T-cell (primary cell): Measurements from ENCODE around the gene NOL4L. TPM values are rescaled to one million over a fixed set of nuclear protein-coding genes. Genes with fewer than 3 reads are reported as not detected.

Experiments used
- ATAC-seq, 4 experiments: fragments of 200-7000 bp in 3 of 4; fragments of 150-1000 bp in 1 of 4; cut with Tn5 transposase; replicated peaks in 1 of 4; 1 replicate in 3 of 4; 2 replicates in 1 of 4; pipeline ENCODE4 v1.10.0; 2021; ENCODE audit warnings: moderate library complexity in 3 of 4, mild to moderate bottlenecking in 2 of 4, moderate number of reproducible peaks in 1 of 4
- CTCF ChIA-PET, 2 donors: fragments of 300-600 bp; sonication (Branson Sonifier 250); formaldehyde crosslinking; loops; one replicate each; lab custom pipeline; 2022; ENCODE audit warnings: antibody characterized with exemption in 2 of 2; lab: Charles Lee
- POLR2A ChIA-PET, 2 donors: fragments of 300-600 bp; sonication (Branson Sonifier 250); formaldehyde crosslinking; loops; one replicate each; lab custom pipeline; 2022; ENCODE audit warnings: antibody characterized with exemption in 2 of 2; lab: Charles Lee
- DNase-seq, 35 experiments: peaks; one replicate each; pipeline versions ENCODE4 v3.0.0 to v3.0.0-alpha.2; 2013 to 2023
- H3K27ac ChIP-seq: one replicate; pipeline ENCODE4 v1.5.1; 2013; ENCODE audit warnings: low read length
- H3K27me3 ChIP-seq, 2 experiments: replicated peaks in 1 of 2; 1 replicate in 1 of 2; 2 replicates in 1 of 2; pipeline versions ENCODE4 v1.6.1 to v1.7.0; 2013; ENCODE audit warnings: low read length in 1 of 2, mixed read lengths in 1 of 2; ENCODE audit not compliant: control insufficient read depth in 2 of 2, insufficient read depth in 2 of 2; ENCODE audit errors: extremely low read depth in 1 of 2
- H3K36me3 ChIP-seq, 2 donors: 1 replicate in 1 of 2; 2 replicates in 1 of 2; pipeline versions ENCODE4 v1.6.1 to v1.7.0; 2013; ENCODE audit warnings: low read length in 1 of 2; ENCODE audit not compliant: control insufficient read depth in 2 of 2, insufficient read depth in 1 of 2; ENCODE audit errors: extremely low read depth in 1 of 2
- H3K4me1 ChIP-seq, 2 experiments: 1 replicate in 1 of 2; 2 replicates in 1 of 2; pipeline versions ENCODE4 v1.6.1 to v1.7.0; 2013; ENCODE audit warnings: low read length in 2 of 2, mixed read lengths in 1 of 2; ENCODE audit not compliant: insufficient read depth in 2 of 2, control insufficient read depth in 1 of 2; ENCODE audit errors: extremely low read depth in 1 of 2
- H3K4me3 ChIP-seq, 2 donors: 1 replicate in 1 of 2; 2 replicates in 1 of 2; pipeline versions ENCODE4 v1.5.1 to v1.7.0; 2013; ENCODE audit warnings: mild to moderate bottlenecking in 2 of 2, low read length in 1 of 2, moderate library complexity in 1 of 2; ENCODE audit not compliant: control insufficient read depth in 1 of 2; ENCODE audit errors: extremely low read depth in 1 of 2
- H3K9me3 ChIP-seq: 2 replicates; pipeline ENCODE4 v1.7.0; 2013
- H3K27ac Mint-ChIP-seq, 2 donors: one replicate each; pipeline ENCODE4 v1.8.0; 2020 to 2021; ENCODE audit warnings: mild to moderate bottlenecking in 2 of 2, mixed read lengths in 2 of 2
- H3K27me3 Mint-ChIP-seq, 2 donors: one replicate each; pipeline ENCODE4 v1.8.0; 2021 to 2022; ENCODE audit warnings: mixed read lengths in 2 of 2
- H3K36me3 Mint-ChIP-seq: one replicate; pipeline ENCODE4 v1.8.0; 2021; ENCODE audit warnings: mixed read lengths
- H3K4me1 Mint-ChIP-seq, 3 donors: one replicate each; pipeline ENCODE4 v1.8.0; 2020 to 2022; ENCODE audit warnings: mixed read lengths in 3 of 3, mild to moderate bottlenecking in 1 of 3
- H3K4me3 Mint-ChIP-seq, 3 donors: one replicate each; pipeline ENCODE4 v1.8.0; 2020 to 2022; ENCODE audit warnings: mild to moderate bottlenecking in 3 of 3, mixed read lengths in 3 of 3, moderate library complexity in 3 of 3
- H3K9me3 Mint-ChIP-seq, 3 donors: one replicate each; pipeline ENCODE4 v1.8.0; 2020 to 2022; ENCODE audit warnings: mixed read lengths in 3 of 3
- WGBS: methylation state at CpG from one replicate; pipeline ENCODE4 v1.1.5; 2013; ENCODE audit warnings: missing lambda C conversion rate; ENCODE audit not compliant: insufficient coverage; 5-methylcytosine and 5-hydroxymethylcytosine counted together
- total RNA-seq, 35 experiments: library from RNA in 6 of 35; stranded (reverse) in 6 of 35; fragments of 120-200 nt in 1 of 35; gene quantifications; one replicate each; pipeline versions ENCODE4 v1.2.1 to v1.2.4 and lab custom pipeline; 2013 to 2026

The NOL4L gene
- total RNA-seq, 5 donors from 2014 or later (not counting 1 experiment from before 2014, with no cell fraction given): 63.5 to 88.8 (median 74.4) TPM

DNA sequence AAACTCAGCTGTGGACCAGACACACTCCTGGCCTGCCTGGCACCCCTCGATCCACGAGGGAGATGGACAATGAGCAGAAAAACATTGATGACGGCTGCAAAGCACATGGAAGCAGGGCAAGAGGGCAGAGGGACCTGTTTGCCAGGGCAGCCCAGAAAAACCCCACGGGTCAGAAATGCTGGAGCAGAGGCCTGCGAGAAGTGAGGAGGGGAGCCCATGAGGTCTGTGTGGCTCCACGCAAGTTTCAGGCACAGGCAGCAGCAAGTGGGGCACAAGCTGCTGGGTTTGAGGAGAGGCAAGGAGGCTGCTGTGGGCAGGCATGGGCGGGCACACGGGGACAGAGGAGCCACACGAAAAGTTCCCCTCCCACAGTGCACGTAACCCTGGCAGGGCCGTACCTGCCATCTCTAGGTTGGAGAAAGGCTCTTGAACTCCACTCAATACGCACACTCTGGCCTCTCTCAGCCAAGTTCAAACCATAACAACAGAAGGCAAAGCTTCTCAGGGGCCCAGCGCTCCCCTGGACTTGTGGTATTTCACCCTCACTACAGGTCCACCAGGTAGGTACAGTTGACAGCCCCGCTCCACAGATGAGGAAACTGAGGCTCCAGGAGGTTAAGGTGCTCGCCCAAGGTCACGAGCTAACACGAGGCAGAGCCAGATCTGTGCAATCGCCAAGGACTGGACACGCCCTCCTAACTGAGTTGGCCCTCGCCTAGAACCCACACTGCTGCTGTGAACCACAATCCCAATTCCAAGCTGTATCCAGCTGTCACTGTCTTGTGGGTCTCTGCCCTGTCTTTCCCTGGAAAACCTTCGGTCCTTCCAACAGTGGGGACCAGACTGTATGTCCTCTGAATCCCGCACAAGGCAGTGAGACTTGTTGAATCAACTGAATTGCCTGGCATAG is 108.2 kb downstream of the NOL4L start:
- peaks cover 17 to 78% of the 10 kb centered on the region in 2 experiments for H3K4me1 ChIP-seq
- no peaks in the 10 kb centered on the region for H3K27me3 ChIP-seq
- ATAC-seq (peak; percentile 8 to 64 (median 27)), DNase-seq (peak in 1 of 35 experiments; percentile 23)
- Mint-ChIP-seq H3K4me1 (peaks cover 57 to 64% (median 58%) of the 10 kb centered on the region in 3 donors), H3K27me3 (no peaks in the 10 kb centered on the region), H3K4me3 (peak overlapping the region in 2 of 3 donors; percentile 32 to 45), H3K27ac (peak overlapping the region; percentile 86 to 97), H3K9me3 (no peaks in the 10 kb centered on the region), H3K36me3 (peaks cover 4% of the 10 kb centered on the region)
- H3K36me3 ChIP-seq: peaks cover 5 to 22% of the 10 kb centered on the region in 2 donors
- H3K9me3 ChIP-seq: no peaks in the 10 kb centered on the region
- no peak overlapping the region for H3K27ac ChIP-seq
- H3K4me3 ChIP-seq: peak overlapping the region in 1 of 2 donors; percentile 12
- ChIA-PET POLR2A (no interaction called here), CTCF (interaction anchor here (0.6 kb wide), 2 partner anchors 85 to 218 kb away, joined by 3 to 5 read pairs; no protein-coding TSS in a partner anchor)
- WGBS: 85% methylated on average over 16 of the region's 22 CpGs

GRCh38 chr20:32474967-32475811 is 109.9 kb downstream of the NOL4L start:
- Histone ChIP-seq H3K27ac (peak overlapping the region; percentile 45), H3K27me3 (no peaks in the 10 kb centered on the region), H3K9me3 (no peaks in the 10 kb centered on the region), H3K4me1 (peaks cover 6 to 69% of the 10 kb centered on the region in 2 experiments), H3K36me3 (peaks cover 12 to 30% of the 10 kb centered on the region in 2 donors), H3K4me3 (no peak overlapping the region)
- Mint-ChIP-seq H3K4me1 (peaks cover 52 to 59% (median 54%) of the 10 kb centered on the region in 3 donors), H3K9me3 (no peaks in the 10 kb centered on the region), H3K36me3 (peaks cover 4% of the 10 kb centered on the region), H3K27me3 (no peaks in the 10 kb centered on the region), H3K27ac (peak overlapping the region; percentile 86 to 97), H3K4me3 (peak overlapping the region in 1 of 3 donors; percentile 45)
- DNase-seq (peak in 1 of 35 experiments; percentile 26), ATAC-seq (no peak)
- ChIA-PET CTCF (no interaction called here), POLR2A (no interaction called here)
- 80% methylated on average over 25 of the region's 28 CpGs for WGBS

GRCh38 chr20:32474717-32474966 is 110.5 kb downstream of the NOL4L start:
- Histone ChIP-seq H3K36me3 (peaks cover 12 to 30% of the 10 kb centered on the region in 2 donors), H3K27ac (no peak overlapping the region), H3K9me3 (no peaks in the 10 kb centered on the region), H3K4me3 (no peak overlapping the region), H3K27me3 (no peaks in the 10 kb centered on the region), H3K4me1 (peaks cover 6 to 70% of the 10 kb centered on the region in 2 experiments)
- H3K27me3 Mint-ChIP-seq: no peaks in the 10 kb centered on the region
- H3K36me3 Mint-ChIP-seq: peaks cover 4% of the 10 kb centered on the region
- WGBS: 71% methylated on average over 4 of the region's 8 CpGs
- ATAC-seq (no peak), DNase-seq (no peak)
- no peaks in the 10 kb centered on the region for H3K9me3 Mint-ChIP-seq
- ChIA-PET POLR2A (no interaction called here), CTCF (no interaction called here)
- peaks cover 47 to 56% (median 51%) of the 10 kb centered on the region in 3 donors for H3K4me1 Mint-ChIP-seq
- H3K27ac Mint-ChIP-seq: peak overlapping the region in 1 of 2 donors; percentile 46
- H3K4me3 Mint-ChIP-seq: no peak overlapping the region

- no peak overlapping the region for H3K27ac Mint-ChIP-seq
- POLR2A ChIA-PET: no interaction called here
- peaks cover 4% of the 10 kb centered on the region for H3K36me3 Mint-ChIP-seq
- H3K4me3 Mint-ChIP-seq: no peak overlapping the region
- CTCF ChIA-PET: no interaction called here
- H3K27me3 ChIP-seq: no peaks in the 10 kb centered on the region
- no peaks in the 10 kb centered on the region for H3K9me3 ChIP-seq
- H3K4me3 ChIP-seq: no peak overlapping the region
- no peaks in the 10 kb centered on the region for H3K9me3 Mint-ChIP-seq
- H3K27ac ChIP-seq: no peak overlapping the region
- H3K36me3 ChIP-seq: peaks cover 12 to 30% of the 10 kb centered on the region in 2 donors
- 94% methylated on average over 17 of the region's 18 CpGs for WGBS
- peaks cover 42 to 51% (median 47%) of the 10 kb centered on the region in 3 donors for H3K4me1 Mint-ChIP-seq
- H3K4me1 ChIP-seq: peaks cover 6 to 67% of the 10 kb centered on the region in 2 experiments
- no peak for ATAC-seq
- H3K27me3 Mint-ChIP-seq: no peaks in the 10 kb centered on the region
- no peak for DNase-seq
Observed at GRCh38 chr20:32474009-32474716, 111.0 kb downstream of the NOL4L start.

DNA sequence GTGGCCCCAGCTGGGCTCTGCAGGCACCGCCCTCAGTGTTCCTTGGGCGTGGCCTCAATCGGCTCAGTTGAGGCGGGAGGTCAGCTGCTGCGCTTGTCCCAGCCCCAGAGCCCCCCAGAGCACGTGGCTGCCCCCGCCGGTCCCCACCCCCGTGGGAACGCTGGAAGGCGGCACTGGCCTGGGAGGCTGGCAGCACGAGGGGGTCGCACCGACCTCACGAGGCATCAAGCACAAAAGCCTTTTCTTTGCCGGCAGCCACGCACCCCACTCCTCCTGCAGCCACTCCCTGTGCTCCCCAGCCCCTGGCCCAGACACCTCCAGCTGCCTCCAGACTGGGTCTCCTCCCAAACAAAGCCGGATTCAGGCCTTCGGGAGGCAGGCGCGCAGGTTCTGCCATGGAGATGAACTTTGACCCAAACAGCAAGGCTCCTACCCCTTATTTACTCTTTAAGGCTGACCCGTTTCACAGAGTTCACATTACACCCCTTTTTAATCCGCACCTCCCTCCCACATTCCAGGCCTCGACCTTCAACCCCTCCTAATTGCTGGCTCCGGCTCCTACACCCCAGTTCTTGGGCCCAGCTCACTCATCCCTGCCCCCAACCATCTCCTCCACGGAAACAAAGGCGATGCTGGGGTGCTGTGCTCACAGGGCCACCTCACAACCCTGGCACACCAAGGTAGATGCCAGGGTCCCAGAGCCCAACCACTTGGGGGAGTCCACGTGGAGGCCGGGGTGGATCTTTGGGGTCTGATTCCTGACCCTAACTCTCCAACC is 111.7 kb downstream of the NOL4L start:
- Histone ChIP-seq H3K27me3 (no peaks in the 10 kb centered on the region), H3K9me3 (no peaks in the 10 kb centered on the region), H3K27ac (no peak overlapping the region), H3K4me3 (no peak overlapping the region), H3K4me1 (peaks cover 6 to 61% of the 10 kb centered on the region in 2 experiments), H3K36me3 (peaks cover 15 to 30% of the 10 kb centered on the region in 2 donors)
- Mint-ChIP-seq H3K27ac (no peak overlapping the region), H3K9me3 (no peaks in the 10 kb centered on the region), H3K36me3 (peaks cover 4% of the 10 kb centered on the region), H3K4me1 (peaks cover 34 to 43% (median 40%) of the 10 kb centered on the region in 3 donors), H3K4me3 (no peak overlapping the region), H3K27me3 (no peaks in the 10 kb centered on the region)
- no peak for ATAC-seq
- POLR2A ChIA-PET: no interaction called here
- no peak for DNase-seq
- 92% methylated on average over 26 of the region's 29 CpGs for WGBS
- CTCF ChIA-PET: no interaction called here
